ENCODE measurements around the gene RIOX2.

Gene RIOX2

GRCh38 chr3:97990624-97991292 is 18.5 kb upstream of the RIOX2 start:
- Histone ChIP-seq H3K9me3 (replicated peaks; ENCODE audit: insufficient read depth, low read length) (no peaks in the 10 kb centered on the region), H3K4me3 (ENCODE audit: low read length) (no peak overlapping the region), H3K9me2 (replicated peaks; ENCODE audit: insufficient read depth, low read length) (no peaks in the 10 kb centered on the region), H4K20me1 (ENCODE audit: insufficient read depth, low read length) (no peaks in the 10 kb centered on the region), H3K27ac (ENCODE audit: low read length) (no peak overlapping the region), H3K36me3 (replicated peaks; ENCODE audit: insufficient read depth, low read length) (no peaks in the 10 kb centered on the region), H3K4me2 (ENCODE audit: low read depth, low read length) (peak overlapping the region; percentile 17; the same call in 1 of the 2 replicates), H3K27me3 (replicated peaks; ENCODE audit: insufficient read depth, low read length) (no peaks in the 10 kb centered on the region), H3K9ac (ENCODE audit: low read length) (no peak overlapping the region), H2AFZ (ENCODE audit: low read length) (0 out of 2 replicates have a peak overlapping the region, but pooled peaks have one; percentile 9), H3K79me2 (ENCODE audit: low read length) (no peaks in the 10 kb centered on the region), H3K4me1 (ENCODE audit: low read length) (peaks cover 15% of the 10 kb centered on the region), H3F3A (ENCODE audit: insufficient read depth, low read length) (no peaks in the 10 kb centered on the region)
- DNase-seq, result peak; percentile 55
- TF ChIP-seq CTCF (IDR thresholded peaks at IDR 0.05; ENCODE audit: low read length), result no peak
- TF ChIP-seq EZH2phosphoT487 (IDR thresholded peaks at IDR 0.05; ENCODE audit: low read length), result no peak
- TF ChIP-seq EZH2 (optimal IDR thresholded peaks at IDR 0.05; ENCODE audit: low read depth, low read length), result no peak

- H3K9me2 ChIP-seq (replicated peaks; ENCODE audit: insufficient read depth, low read length), result no peaks in the 10 kb centered on the region
- no peaks in the 10 kb centered on the region for H3K36me3 ChIP-seq (replicated peaks; ENCODE audit: insufficient read depth, low read length)
- H3K4me2 ChIP-seq (ENCODE audit: low read depth, low read length), result no peak overlapping the region
- TF ChIP-seq EZH2 (optimal IDR thresholded peaks at IDR 0.05; ENCODE audit: low read depth, low read length), result no peak
- TF ChIP-seq EZH2phosphoT487 (IDR thresholded peaks at IDR 0.05; ENCODE audit: low read length), result no peak
- no peak for TF ChIP-seq CTCF (IDR thresholded peaks at IDR 0.05; ENCODE audit: low read length)
- H3K79me2 ChIP-seq (ENCODE audit: low read length), result no peaks in the 10 kb centered on the region
- no peaks in the 10 kb centered on the region for H3F3A ChIP-seq (ENCODE audit: insufficient read depth, low read length)
- H4K20me1 ChIP-seq (ENCODE audit: insufficient read depth, low read length), result no peaks in the 10 kb centered on the region
- no peak for DNase-seq
- H3K9ac ChIP-seq (ENCODE audit: low read length), result no peak overlapping the region
- no peak overlapping the region for H2AFZ ChIP-seq (ENCODE audit: low read length)
- H3K4me1 ChIP-seq (ENCODE audit: low read length), result peaks cover 15% of the 10 kb centered on the region
- H3K27ac ChIP-seq (ENCODE audit: low read length), result no peak overlapping the region
- no peaks in the 10 kb centered on the region for H3K27me3 ChIP-seq (replicated peaks; ENCODE audit: insufficient read depth, low read length)
- no peaks in the 10 kb centered on the region for H3K9me3 ChIP-seq (replicated peaks; ENCODE audit: insufficient read depth, low read length)
- H3K4me3 ChIP-seq (ENCODE audit: low read length), result no peak overlapping the region
Measured at GRCh38 chr3:97988784-97989568, 16.7 kb upstream of the RIOX2 start.

GRCh38 chr3:97987306-97987705 is 15.1 kb upstream of the RIOX2 start:
- Histone ChIP-seq H3F3A (ENCODE audit: insufficient read depth, low read length) (no peaks in the 10 kb centered on the region), H3K27ac (ENCODE audit: low read length) (no peak overlapping the region), H3K9me2 (replicated peaks; ENCODE audit: insufficient read depth, low read length) (no peaks in the 10 kb centered on the region), H3K4me3 (ENCODE audit: low read length) (no peak overlapping the region), H3K36me3 (replicated peaks; ENCODE audit: insufficient read depth, low read length) (no peaks in the 10 kb centered on the region), H3K4me2 (ENCODE audit: low read depth, low read length) (no peak overlapping the region), H3K9ac (ENCODE audit: low read length) (no peak overlapping the region), H4K20me1 (ENCODE audit: insufficient read depth, low read length) (no peaks in the 10 kb centered on the region), H3K9me3 (replicated peaks; ENCODE audit: insufficient read depth, low read length) (no peaks in the 10 kb centered on the region), H3K27me3 (replicated peaks; ENCODE audit: insufficient read depth, low read length) (no peaks in the 10 kb centered on the region), H3K4me1 (ENCODE audit: low read length) (peaks cover 23% of the 10 kb centered on the region), H2AFZ (ENCODE audit: low read length) (no peak overlapping the region), H3K79me2 (ENCODE audit: low read length) (no peaks in the 10 kb centered on the region)
- DNase-seq, result no peak
- TF ChIP-seq EZH2 (optimal IDR thresholded peaks at IDR 0.05; ENCODE audit: low read depth, low read length) (no peak), EZH2phosphoT487 (IDR thresholded peaks at IDR 0.05; ENCODE audit: low read length) (no peak), CTCF (IDR thresholded peaks at IDR 0.05; ENCODE audit: low read length) (no peak)
